Measurements from ENCODE around the gene MEGF11.

The MEGF11 gene

DNA sequence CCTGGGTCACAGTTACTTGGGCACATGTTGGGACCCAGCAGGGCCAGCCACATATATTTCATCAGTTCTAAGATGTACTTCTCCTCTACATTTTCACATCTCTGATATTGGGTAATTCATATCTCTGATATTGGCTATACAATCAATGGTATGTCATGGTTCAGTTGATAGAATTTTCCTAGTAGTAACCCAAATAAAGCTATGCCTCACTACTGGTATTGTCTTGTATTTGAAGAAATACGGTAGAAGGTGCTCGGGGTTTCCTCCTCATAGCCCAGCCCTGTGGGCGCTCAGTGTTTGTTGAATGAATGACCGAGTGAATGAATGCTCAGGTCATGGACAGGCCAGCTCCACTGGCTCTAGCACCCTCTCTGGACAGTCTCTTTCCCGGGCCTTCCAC lies 290.2 kb downstream of the MEGF11 start:
- Mint-ChIP-seq H3K9me3 (no peaks in the 10 kb centered on the region), H3K36me3 (ENCODE audit: low read depth) (no peaks in the 10 kb centered on the region)
- TF ChIP-seq, protein P1, sequence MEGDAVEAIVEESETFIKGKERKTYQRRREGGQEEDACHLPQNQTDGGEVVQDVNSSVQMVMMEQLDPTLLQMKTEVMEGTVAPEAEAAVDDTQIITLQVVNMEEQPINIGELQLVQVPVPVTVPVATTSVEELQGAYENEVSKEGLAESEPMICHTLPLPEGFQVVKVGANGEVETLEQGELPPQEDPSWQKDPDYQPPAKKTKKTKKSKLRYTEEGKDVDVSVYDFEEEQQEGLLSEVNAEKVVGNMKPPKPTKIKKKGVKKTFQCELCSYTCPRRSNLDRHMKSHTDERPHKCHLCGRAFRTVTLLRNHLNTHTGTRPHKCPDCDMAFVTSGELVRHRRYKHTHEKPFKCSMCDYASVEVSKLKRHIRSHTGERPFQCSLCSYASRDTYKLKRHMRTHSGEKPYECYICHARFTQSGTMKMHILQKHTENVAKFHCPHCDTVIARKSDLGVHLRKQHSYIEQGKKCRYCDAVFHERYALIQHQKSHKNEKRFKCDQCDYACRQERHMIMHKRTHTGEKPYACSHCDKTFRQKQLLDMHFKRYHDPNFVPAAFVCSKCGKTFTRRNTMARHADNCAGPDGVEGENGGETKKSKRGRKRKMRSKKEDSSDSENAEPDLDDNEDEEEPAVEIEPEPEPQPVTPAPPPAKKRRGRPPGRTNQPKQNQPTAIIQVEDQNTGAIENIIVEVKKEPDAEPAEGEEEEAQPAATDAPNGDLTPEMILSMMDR (IDR thresholded peaks at IDR 0.05): no peak

DNA sequence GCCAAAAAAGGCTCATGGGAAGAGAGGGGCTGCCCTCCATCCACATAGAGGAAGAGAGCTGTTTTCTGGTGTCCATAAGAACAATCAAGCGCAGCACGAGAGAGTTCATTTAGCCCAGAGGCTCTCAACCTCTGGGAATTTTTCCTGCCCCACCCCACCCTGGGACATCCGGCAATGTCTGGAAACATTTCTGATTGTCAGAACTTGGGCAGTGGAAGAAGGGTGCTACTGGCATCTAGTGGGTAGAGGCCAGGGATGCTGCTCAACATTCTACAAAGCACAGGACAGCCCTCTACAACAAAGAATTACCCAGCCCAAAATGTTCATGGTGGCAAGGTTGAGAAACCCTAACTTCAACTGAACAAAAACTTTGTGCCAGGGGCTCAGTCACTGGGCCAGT lies 291.4 kb downstream of the MEGF11 start:
- peaks cover 10% of the 10 kb centered on the region for H3K27me3 Mint-ChIP-seq (ENCODE audit: low read depth, poor library complexity)
- no peaks in the 10 kb centered on the region for H3K36me3 Mint-ChIP-seq (ENCODE audit: low read depth)
- H3K27ac Mint-ChIP-seq: no peak overlapping the region
- TF ChIP-seq, protein P1 (IDR thresholded peaks at IDR 0.05): no peak
- no peak overlapping the region for H3K4me3 Mint-ChIP-seq
- no peaks in the 10 kb centered on the region for H3K9me3 Mint-ChIP-seq
- DNase-seq: no peak
- peaks cover 22% of the 10 kb centered on the region for H3K4me1 Mint-ChIP-seq

More for the DNA sequence above, 290.2 kb downstream of the MEGF11 start:
- Mint-ChIP-seq H3K27ac (no peak overlapping the region), H3K27me3 (ENCODE audit: low read depth, poor library complexity) (peaks cover 18% of the 10 kb centered on the region), H3K4me1 (peaks cover 26% of the 10 kb centered on the region), H3K4me3 (no peak overlapping the region)
- DNase-seq: no peak

DNA sequence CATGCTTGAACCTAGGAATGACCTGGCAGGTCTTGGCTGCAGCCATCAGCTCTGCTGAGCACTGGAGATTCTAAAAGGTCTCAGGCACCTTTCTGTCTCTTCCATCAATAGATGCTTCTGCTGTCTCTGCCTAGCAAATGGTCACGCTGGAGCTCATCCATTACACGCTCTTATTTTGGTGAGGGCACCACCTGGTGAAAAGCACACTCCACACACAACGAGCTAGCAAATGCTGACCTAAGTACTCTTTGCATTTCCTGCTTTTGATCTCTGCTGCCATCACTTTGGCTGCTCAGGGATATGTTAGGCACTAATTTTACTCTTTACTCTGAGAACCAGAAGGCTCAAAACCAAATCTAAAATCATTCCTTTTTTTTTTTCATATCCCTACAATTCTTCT lies 293.0 kb downstream of the MEGF11 start:
- Mint-ChIP-seq H3K27ac (no peak overlapping the region), H3K4me3 (no peak overlapping the region), H3K27me3 (ENCODE audit: low read depth, poor library complexity) (peaks cover 16% of the 10 kb centered on the region), H3K4me1 (peaks cover 22% of the 10 kb centered on the region), H3K36me3 (ENCODE audit: low read depth) (no peaks in the 10 kb centered on the region), H3K9me3 (no peaks in the 10 kb centered on the region)
- no peak for DNase-seq
- TF ChIP-seq, protein P1 (IDR thresholded peaks at IDR 0.05): no peak

DNA sequence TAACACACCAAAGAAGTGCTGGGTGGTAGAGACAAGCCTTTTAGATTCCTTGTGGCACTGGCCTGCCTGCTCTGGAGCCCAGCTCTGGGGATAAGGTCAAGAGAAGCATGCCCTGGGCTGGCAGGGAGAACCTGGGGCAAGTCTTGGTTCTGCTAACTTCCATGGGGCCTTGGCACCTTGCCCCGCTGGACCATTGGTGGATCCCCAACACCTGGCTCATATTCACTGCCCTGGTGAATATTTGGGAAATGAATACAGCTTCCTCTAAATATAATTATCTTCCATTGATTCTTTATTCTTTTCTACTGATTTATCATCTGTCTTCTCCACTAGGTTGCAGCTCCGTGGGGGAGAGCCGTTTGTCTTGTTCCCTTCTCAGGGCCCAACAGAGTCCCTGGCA lies 294.7 kb downstream of the MEGF11 start:
- Mint-ChIP-seq H3K9me3 (no peaks in the 10 kb centered on the region), H3K27me3 (ENCODE audit: low read depth, poor library complexity) (peaks cover 12% of the 10 kb centered on the region), H3K4me1 (peaks cover 14% of the 10 kb centered on the region), H3K27ac (no peak overlapping the region), H3K36me3 (ENCODE audit: low read depth) (no peaks in the 10 kb centered on the region), H3K4me3 (no peak overlapping the region)
- no peak for DNase-seq
- TF ChIP-seq, protein P1 (IDR thresholded peaks at IDR 0.05): no peak

DNA sequence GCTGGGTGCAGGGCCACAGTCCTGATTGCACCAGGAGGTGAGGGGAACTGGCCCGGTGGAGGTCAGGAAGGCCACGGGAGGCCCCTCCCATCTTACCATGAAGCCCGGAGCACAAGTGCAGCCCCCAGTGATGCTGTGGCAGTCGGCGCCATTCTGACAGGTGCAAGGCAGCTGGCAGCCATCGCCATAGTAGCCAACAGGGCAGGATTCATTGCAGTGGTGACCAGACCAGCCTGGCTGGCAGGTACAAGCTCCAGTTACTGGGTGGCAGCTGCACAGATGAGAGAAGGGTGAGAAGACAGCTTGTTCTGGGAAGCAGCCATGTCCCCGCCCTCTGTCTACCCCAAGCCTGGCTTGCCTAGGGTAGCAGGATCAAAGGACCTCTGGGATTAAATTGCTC lies 296.1 kb downstream of the MEGF11 start:
- no peak for DNase-seq
- peaks cover 20% of the 10 kb centered on the region for H3K27me3 Mint-ChIP-seq (ENCODE audit: low read depth, poor library complexity)
- peaks cover 1% of the 10 kb centered on the region for H3K4me1 Mint-ChIP-seq
- TF ChIP-seq, protein P1 (IDR thresholded peaks at IDR 0.05): no peak
- H3K9me3 Mint-ChIP-seq: no peaks in the 10 kb centered on the region
- no peaks in the 10 kb centered on the region for H3K36me3 Mint-ChIP-seq (ENCODE audit: low read depth)
- no peak overlapping the region for H3K4me3 Mint-ChIP-seq
- H3K27ac Mint-ChIP-seq: no peak overlapping the region

DNA sequence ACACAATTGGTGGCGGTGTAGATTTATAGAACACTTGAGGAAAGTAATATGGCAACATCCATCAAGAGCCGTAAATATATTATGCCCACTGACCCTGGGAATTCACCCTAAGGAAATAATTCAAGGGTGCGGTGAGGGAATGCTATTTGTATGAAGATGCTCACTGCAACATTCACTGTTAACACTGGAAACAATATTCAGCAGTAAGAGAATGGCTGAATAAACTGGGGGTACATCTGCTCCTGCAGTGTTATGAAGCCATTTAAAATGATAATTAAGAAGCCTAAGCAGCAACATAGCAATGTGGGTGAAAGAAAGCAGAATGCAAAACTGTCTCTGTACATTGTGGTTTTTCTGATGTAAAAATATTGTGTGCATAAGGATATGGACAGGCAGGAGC lies 296.7 kb downstream of the MEGF11 start:
- H3K27ac Mint-ChIP-seq: no peak overlapping the region
- no peak for DNase-seq
- no peaks in the 10 kb centered on the region for H3K36me3 Mint-ChIP-seq (ENCODE audit: low read depth)
- peaks cover 20% of the 10 kb centered on the region for H3K27me3 Mint-ChIP-seq (ENCODE audit: low read depth, poor library complexity)
- TF ChIP-seq, protein P1 (IDR thresholded peaks at IDR 0.05): no peak
- H3K4me1 Mint-ChIP-seq: no peaks in the 10 kb centered on the region
- no peak overlapping the region for H3K4me3 Mint-ChIP-seq
- H3K9me3 Mint-ChIP-seq: no peaks in the 10 kb centered on the region

Measured in nephron progenitor cell (in vitro differentiated cells).